HL-60 (cell line): ENCODE measurements around the gene CPSF6.

Source experiments
- CTCF ChIP-seq: IDR thresholded peaks from one replicate; pipeline ENCODE4 v1.5.1; 2011; ENCODE audit warnings: low read length, control low read depth, inconsistent platforms; ENCODE audit not compliant: insufficient read depth
- GABPA ChIP-seq: IDR thresholded peaks from 2 replicates; pipeline ENCODE4 v1.6.1; 2012; ENCODE audit warnings: low read depth
- POLR2AphosphoS5 ChIP-seq: IDR thresholded peaks from 2 replicates; pipeline ENCODE4 v1.6.1; 2012; ENCODE audit warnings: low read depth
- TF ChIP-seq, protein P1 (sequence below): IDR thresholded peaks from 2 replicates; pipeline ENCODE4 v1.6.1; 2012; ENCODE audit warnings: low read depth; ENCODE audit not compliant: insufficient replicate concordance

DNA sequence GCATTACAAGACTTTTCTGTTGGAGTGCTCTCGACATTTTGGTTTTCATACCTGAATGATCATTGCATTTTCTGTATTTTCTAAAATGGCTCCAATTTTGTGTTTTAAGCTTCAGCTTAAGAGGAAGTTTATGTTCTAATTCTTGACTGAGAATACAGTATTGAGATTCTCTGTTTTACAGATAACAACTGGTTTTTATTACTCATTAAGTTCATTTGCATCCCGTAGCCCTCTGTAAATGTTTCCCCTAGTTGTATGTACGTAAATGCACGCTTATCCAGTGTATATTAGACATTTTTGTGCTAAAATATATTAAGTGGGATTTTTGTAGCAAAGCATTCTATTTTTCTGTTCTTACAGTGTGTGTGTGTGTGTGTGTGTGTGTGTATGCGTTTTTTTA is 33.1 kb downstream of the CPSF6 start:
- TF ChIP-seq CTCF (no peak), POLR2AphosphoS5 (no peak), GABPA (no peak)
- TF ChIP-seq, protein P1, sequence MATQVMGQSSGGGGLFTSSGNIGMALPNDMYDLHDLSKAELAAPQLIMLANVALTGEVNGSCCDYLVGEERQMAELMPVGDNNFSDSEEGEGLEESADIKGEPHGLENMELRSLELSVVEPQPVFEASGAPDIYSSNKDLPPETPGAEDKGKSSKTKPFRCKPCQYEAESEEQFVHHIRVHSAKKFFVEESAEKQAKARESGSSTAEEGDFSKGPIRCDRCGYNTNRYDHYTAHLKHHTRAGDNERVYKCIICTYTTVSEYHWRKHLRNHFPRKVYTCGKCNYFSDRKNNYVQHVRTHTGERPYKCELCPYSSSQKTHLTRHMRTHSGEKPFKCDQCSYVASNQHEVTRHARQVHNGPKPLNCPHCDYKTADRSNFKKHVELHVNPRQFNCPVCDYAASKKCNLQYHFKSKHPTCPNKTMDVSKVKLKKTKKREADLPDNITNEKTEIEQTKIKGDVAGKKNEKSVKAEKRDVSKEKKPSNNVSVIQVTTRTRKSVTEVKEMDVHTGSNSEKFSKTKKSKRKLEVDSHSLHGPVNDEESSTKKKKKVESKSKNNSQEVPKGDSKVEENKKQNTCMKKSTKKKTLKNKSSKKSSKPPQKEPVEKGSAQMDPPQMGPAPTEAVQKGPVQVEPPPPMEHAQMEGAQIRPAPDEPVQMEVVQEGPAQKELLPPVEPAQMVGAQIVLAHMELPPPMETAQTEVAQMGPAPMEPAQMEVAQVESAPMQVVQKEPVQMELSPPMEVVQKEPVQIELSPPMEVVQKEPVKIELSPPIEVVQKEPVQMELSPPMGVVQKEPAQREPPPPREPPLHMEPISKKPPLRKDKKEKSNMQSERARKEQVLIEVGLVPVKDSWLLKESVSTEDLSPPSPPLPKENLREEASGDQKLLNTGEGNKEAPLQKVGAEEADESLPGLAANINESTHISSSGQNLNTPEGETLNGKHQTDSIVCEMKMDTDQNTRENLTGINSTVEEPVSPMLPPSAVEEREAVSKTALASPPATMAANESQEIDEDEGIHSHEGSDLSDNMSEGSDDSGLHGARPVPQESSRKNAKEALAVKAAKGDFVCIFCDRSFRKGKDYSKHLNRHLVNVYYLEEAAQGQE, result no peak
